Amniotic stem cell (primary cell): ENCODE results near the gene GJB1.
"Not testable (repeated sequence)": the region's sequence is repeated elsewhere in the genome, so short reads cannot be mapped to it uniquely, and the experiment has no call there.

Source experiments
- DNase-seq: peaks from one replicate; lab custom pipeline; 2025; lab: John Stamatoyannopoulos, UW

GJB1 gene

GRCh38 chrX:71256051-71256450, 33.0 kb downstream of the GJB1 start:
- DNase-seq: no peak

- DNase-seq: no peak
These were observed 33.8 kb downstream of the GJB1 start for GRCh38 chrX:71256856-71257255.

GRCh38 chrX:71268624-71269023, 45.6 kb downstream of the GJB1 start:
- not testable (repeated sequence) for DNase-seq

- no peak for DNase-seq
These were observed 46.9 kb downstream of the GJB1 start for GRCh38 chrX:71269801-71270395.

- not testable (repeated sequence) for DNase-seq
These were observed 49.3 kb downstream of the GJB1 start for GRCh38 chrX:71272313-71272712.
